ENCODE data around the gene EMC1.
A peak's percentile ranks its signal among the peaks of the same experiment; 100 is the strongest.
"Not testable (repeated sequence)": the region's sequence is repeated elsewhere in the genome, so short reads cannot be mapped to it uniquely, and the experiment has no call there.

EMC1 gene

DNA sequence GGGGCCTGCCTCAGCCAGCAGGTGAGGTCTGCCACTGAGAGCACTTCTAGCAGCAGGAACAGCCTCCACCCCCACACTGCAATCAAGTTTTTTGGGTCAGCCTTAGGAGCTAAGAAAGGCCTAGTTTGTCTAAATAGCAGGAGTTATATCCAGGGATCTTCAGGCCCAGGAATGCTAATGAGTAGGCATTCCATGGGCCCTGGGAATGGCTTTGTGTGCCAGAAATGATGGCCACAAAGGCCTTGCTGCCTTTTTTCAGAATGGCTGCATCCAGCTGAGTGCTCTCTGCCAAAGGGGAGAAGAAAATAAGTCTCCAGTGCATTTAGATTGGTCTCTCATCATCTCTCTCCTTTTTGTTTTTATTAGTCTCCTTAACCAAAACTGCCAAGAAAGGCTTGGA is 3.1 kb upstream of the EMC1 start:
- no peaks in the 10 kb centered on the region for H3K27me3 ChIP-seq
- no peak for TF ChIP-seq Cebpa-rat (IDR thresholded peaks at IDR 0.05)
- peaks cover 47 to 72% (median 68%) of the 10 kb centered on the region in 11 experiments for H3K36me3 ChIP-seq
- H3K9me3 ChIP-seq (replicated peaks in 1 of 11), result no peaks in the 10 kb centered on the region
- no peak overlapping the region; a peak in 1 of 20 replicates for H3K4me3 ChIP-seq
- peaks cover 31 to 82% (median 37%) of the 10 kb centered on the region in 10 experiments for H3K4me1 ChIP-seq
- no peak overlapping the region for H3K27ac ChIP-seq
- peak overlapping the region in 10 of 11 experiments; percentile 9 to 98 (median 94); a peak in 10 of 22 replicates for H3K9ac ChIP-seq
- peaks cover 0 to 83% (median 71%) of the 10 kb centered on the region in 11 experiments; a peak in 18 of 22 replicates for H4K20me1 ChIP-seq
- peak overlapping the region in 10 of 11 experiments; percentile 86 to 99 (median 96); a peak in 10 of 22 replicates for H3K4me2 ChIP-seq

- no peaks in the 10 kb centered on the region for H3K27me3 ChIP-seq
- peak overlapping the region; percentile 86 to 99 (median 95) for H3K4me2 ChIP-seq
- H3K4me1 ChIP-seq, result peaks cover 31 to 51% (median 34%) of the 10 kb centered on the region in 10 experiments
- H3K36me3 ChIP-seq, result peaks cover 11 to 72% (median 53%) of the 10 kb centered on the region in 11 experiments; a peak in 21 of 22 replicates
- peaks cover 0 to 83% (median 63%) of the 10 kb centered on the region in 11 experiments; a peak in 18 of 22 replicates for H4K20me1 ChIP-seq
- H3K9ac ChIP-seq, result peak overlapping the region; percentile 90 to 98 (median 95)
- TF ChIP-seq Cebpa-rat (IDR thresholded peaks at IDR 0.05), result no peak
- peak overlapping the region; percentile 77 to 99 (median 90) for H3K4me3 ChIP-seq
- H3K9me3 ChIP-seq (replicated peaks in 1 of 11), result no peaks in the 10 kb centered on the region
- H3K27ac ChIP-seq, result peak overlapping the region; percentile 92 to 99 (median 97)
Observed at GRCh38 chr1:19250629-19251304, 557 bp downstream of the EMC1 start.

GRCh38 chr1:19240673-19241538 is 10.4 kb downstream of the EMC1 start:
- Histone ChIP-seq H3K4me2 (no peak overlapping the region), H3K4me1 (no peaks in the 10 kb centered on the region), H3K4me3 (no peak overlapping the region), H3K27me3 (no peaks in the 10 kb centered on the region), H3K9me3 (replicated peaks in 1 of 11) (no peaks in the 10 kb centered on the region), H4K20me1 (peaks cover 0 to 82% (median 49%) of the 10 kb centered on the region in 11 experiments; a peak in 18 of 22 replicates), H3K36me3 (peaks cover 87 to 100% (median 95%) of the 10 kb centered on the region in 11 experiments), H3K27ac (peak overlapping the region in 8 of 11 experiments; percentile 31 to 70 (median 52); a peak in 14 of 22 replicates), H3K9ac (peak overlapping the region; percentile 2 to 67 (median 48); a peak in 14 of 22 replicates)
- TF ChIP-seq Cebpa-rat (IDR thresholded peaks at IDR 0.05), result peak in 6 of 11 experiments; percentile 10 to 91 (median 58); a peak in 10 of 22 replicates

DNA sequence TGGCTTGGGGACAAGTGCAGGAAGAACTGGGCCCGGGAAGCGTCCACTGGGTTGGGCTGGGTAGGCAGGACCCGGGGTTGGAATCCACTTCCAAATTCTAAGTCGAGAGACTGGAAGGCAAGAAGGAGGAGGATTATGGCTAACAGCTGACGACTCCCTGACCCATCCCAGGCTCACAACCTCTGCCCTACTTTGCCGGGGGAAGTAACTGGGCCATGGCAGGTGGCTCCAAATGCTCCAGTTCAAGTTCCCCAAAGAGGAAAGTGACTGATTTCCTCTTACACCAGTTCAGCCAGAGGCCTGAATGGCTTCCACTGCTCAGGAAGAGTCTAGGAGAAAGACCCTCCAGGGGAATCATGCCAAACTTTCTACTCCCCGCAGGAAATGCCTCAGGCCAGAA is 11.4 kb downstream of the EMC1 start:
- H4K20me1 ChIP-seq, result peaks cover 0 to 79% (median 41%) of the 10 kb centered on the region in 11 experiments; a peak in 16 of 22 replicates
- H3K27me3 ChIP-seq, result no peaks in the 10 kb centered on the region
- peak overlapping the region in 1 of 11 experiments; percentile 63; a peak in 1 of 22 replicates for H3K27ac ChIP-seq
- H3K9ac ChIP-seq, result peak overlapping the region in 1 of 11 experiments; percentile 18; a peak in 1 of 22 replicates
- H3K4me3 ChIP-seq, result no peak overlapping the region
- H3K36me3 ChIP-seq, result peaks cover 92 to 100% (median 98%) of the 10 kb centered on the region in 11 experiments
- H3K9me3 ChIP-seq (replicated peaks in 1 of 11), result no peaks in the 10 kb centered on the region
- H3K4me1 ChIP-seq, result no peaks in the 10 kb centered on the region
- H3K4me2 ChIP-seq, result no peak overlapping the region
- TF ChIP-seq Cebpa-rat (IDR thresholded peaks at IDR 0.05), result no peak

- TF ChIP-seq Cebpa-rat (IDR thresholded peaks at IDR 0.05), result no peak
- no peaks in the 10 kb centered on the region for H3K9me3 ChIP-seq (replicated peaks in 1 of 11)
- H4K20me1 ChIP-seq, result peaks cover 0 to 86% (median 43%) of the 10 kb centered on the region in 11 experiments; a peak in 16 of 22 replicates
- no peak overlapping the region for H3K4me2 ChIP-seq
- no peak overlapping the region for H3K9ac ChIP-seq
- H3K4me1 ChIP-seq, result peaks cover 0 to 1% (median 0%) of the 10 kb centered on the region in 10 experiments; a peak in 2 of 20 replicates
- no peaks in the 10 kb centered on the region for H3K27me3 ChIP-seq
- H3K36me3 ChIP-seq, result peaks cover 93 to 100% (median 98%) of the 10 kb centered on the region in 11 experiments
- no peak overlapping the region for H3K4me3 ChIP-seq
- H3K27ac ChIP-seq, result no peak overlapping the region
Observed at GRCh38 chr1:19234224-19234623, 17.1 kb downstream of the EMC1 start.

DNA sequence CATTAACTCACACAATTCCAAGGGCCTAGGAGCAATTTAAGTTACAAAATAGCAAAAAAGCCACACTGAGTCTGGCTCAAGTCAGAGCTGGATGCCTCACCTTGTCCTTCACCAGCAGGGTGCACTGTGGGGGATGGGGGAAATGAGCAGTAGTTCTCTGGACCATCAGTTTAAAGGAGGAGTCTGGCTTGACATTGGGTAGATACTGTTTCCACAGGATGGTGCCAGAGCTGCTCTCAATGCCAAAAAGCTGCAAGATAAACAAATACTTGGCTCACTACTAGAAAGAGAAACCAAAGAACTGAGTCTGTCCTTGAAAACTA is 18.8 kb downstream of the EMC1 start:
- H3K36me3 ChIP-seq, result peaks cover 93 to 100% (median 98%) of the 10 kb centered on the region in 11 experiments

DNA sequence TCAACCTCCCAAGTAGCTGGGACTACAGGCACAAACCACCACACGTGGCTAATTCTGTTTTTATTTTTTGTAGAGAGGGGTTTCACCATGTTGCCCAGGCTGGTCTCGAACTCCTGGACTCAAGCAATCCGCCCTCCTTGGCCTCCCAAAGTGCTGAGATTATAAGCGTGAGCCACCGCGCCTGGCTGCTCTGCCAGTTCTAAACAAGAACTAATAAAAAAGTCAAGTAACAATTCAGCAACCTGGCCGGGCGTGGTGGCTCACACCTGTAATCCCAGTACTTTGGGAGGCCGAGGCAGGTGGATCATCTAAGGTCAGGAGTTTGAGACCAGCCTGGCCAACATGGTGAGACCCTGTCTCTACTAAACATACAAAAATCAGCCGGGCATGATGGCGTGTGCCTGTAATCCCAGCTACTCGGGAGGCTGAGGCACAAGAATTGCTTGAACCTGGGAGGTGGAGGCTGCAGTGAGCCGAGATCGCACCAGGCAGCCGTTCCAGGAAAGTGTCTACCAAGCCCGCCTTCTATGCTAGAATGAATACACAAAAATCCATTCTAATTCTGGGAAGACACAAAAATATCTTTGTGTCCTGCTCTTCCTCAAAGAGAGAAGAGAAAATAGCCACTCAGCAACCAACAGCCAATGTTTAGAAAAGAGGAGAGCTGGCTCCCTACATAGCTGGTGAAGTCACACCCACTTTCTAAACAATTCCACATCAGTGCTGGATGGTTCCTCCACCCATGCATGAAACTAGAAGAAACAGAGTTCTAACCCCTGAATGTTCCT is 19.4 kb downstream of the EMC1 start:
- H3K9ac ChIP-seq; H3K4me3 ChIP-seq; H3K27me3 ChIP-seq; H3K27ac ChIP-seq; H3K9me3 ChIP-seq (replicated peaks in 1 of 11); H3K4me2 ChIP-seq: not testable (repeated sequence)
- Histone ChIP-seq H3K36me3 (peaks cover 93 to 100% (median 98%) of the 10 kb centered on the region in 11 experiments), H3K4me1 (peaks cover 0 to 13% (median 4%) of the 10 kb centered on the region in 10 experiments; a peak in 13 of 20 replicates), H4K20me1 (peaks cover 0 to 89% (median 57%) of the 10 kb centered on the region in 11 experiments; a peak in 16 of 22 replicates)

More for the DNA sequence above, 18.8 kb downstream of the EMC1 start:
- Histone ChIP-seq H3K9ac (no peak overlapping the region), H3K27me3 (no peaks in the 10 kb centered on the region), H3K4me2 (no peak overlapping the region), H3K4me1 (peaks cover 0 to 8% (median 0%) of the 10 kb centered on the region in 10 experiments; a peak in 5 of 20 replicates), H3K4me3 (no peak overlapping the region), H3K27ac (no peak overlapping the region), H3K9me3 (replicated peaks in 1 of 11) (no peaks in the 10 kb centered on the region), H4K20me1 (peaks cover 0 to 89% (median 51%) of the 10 kb centered on the region in 11 experiments; a peak in 16 of 22 replicates)
- no peak for TF ChIP-seq Cebpa-rat (IDR thresholded peaks at IDR 0.05)

DNA sequence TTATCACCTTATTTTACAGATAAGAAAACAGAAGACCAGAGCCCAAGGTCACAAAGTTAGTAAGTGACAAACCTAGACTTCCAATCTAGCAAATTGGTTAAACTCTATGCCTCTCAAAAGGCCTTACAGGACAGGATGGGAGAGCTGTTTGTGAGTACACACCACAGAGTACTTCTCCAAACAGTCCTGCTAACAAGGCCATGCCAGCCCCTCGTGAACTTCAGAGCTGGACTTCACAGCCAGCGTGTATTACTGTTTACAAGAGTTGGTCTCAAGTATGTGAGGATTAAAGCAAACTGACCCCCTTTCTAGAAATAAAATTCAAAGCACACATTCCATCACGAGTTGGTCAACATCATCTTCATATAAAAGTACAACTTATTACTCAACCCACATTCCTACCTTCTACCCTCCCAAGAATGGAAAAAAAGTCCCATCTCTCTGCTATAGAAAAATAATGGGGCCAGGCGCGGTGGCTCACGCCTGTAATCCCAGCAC is 21.4 kb downstream of the EMC1 start:
- Histone ChIP-seq H3K9ac (0 out of 22 replicates have a peak overlapping the region, but pooled peaks of 1 of the 11 experiments have one; percentile 13), H3K4me2 (no peak overlapping the region), H3K4me1 (peaks cover 0 to 20% (median 10%) of the 10 kb centered on the region in 10 experiments; a peak in 14 of 20 replicates), H3K9me3 (replicated peaks in 1 of 11) (no peaks in the 10 kb centered on the region), H3K4me3 (no peak overlapping the region), H3K36me3 (peaks cover 100% of the 10 kb centered on the region in 11 experiments), H4K20me1 (peaks cover 0 to 100% (median 63%) of the 10 kb centered on the region in 11 experiments; a peak in 17 of 22 replicates), H3K27ac (peak overlapping the region in 2 of 11 experiments; percentile 4 to 35; a peak in 2 of 22 replicates), H3K27me3 (no peaks in the 10 kb centered on the region)
- TF ChIP-seq Cebpa-rat (IDR thresholded peaks at IDR 0.05), result no peak
